Measurements from ENCODE around the gene SLC22A4. TPM values are rescaled to one million over a fixed set of nuclear protein-coding genes. Genes with fewer than 3 reads are reported as not detected.
A peak's percentile ranks its signal among the peaks of the same experiment; 100 is the strongest.

SLC22A4 gene
- total RNA-seq, 3 donors from 2014 or later: 1.3 to 4.5 (median 2.3) TPM

DNA sequence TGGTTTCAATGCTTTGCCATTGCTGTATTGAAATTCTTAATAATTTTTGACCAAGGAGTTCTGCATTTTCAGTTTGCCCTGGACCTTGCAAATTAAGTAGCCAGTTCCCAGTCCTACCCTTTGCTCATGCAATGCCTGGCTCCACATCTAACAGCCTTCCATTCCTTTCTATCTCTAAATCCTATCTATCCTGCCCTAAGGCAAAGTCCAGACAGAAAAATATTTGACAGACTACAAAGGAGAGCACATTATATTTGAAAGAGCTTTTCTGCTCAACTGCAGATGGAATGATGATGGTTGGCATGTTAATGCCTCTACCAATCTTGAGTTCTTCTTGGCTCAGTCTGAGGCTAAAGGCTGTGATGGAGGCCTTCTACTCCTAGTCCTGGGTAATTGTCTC lies 15.5 kb downstream of the SLC22A4 start:
- Histone ChIP-seq H3K27ac (peak overlapping the region in 1 of 2 donors; percentile 40), H3K9me3 (no peaks in the 10 kb centered on the region), H3K27me3 (no peaks in the 10 kb centered on the region), H3K4me1 (peaks cover 0 to 8% of the 10 kb centered on the region in 2 donors), H3K4me3 (no peak overlapping the region), H3K36me3 (no peaks in the 10 kb centered on the region)
- TF ChIP-seq, protein P1, sequence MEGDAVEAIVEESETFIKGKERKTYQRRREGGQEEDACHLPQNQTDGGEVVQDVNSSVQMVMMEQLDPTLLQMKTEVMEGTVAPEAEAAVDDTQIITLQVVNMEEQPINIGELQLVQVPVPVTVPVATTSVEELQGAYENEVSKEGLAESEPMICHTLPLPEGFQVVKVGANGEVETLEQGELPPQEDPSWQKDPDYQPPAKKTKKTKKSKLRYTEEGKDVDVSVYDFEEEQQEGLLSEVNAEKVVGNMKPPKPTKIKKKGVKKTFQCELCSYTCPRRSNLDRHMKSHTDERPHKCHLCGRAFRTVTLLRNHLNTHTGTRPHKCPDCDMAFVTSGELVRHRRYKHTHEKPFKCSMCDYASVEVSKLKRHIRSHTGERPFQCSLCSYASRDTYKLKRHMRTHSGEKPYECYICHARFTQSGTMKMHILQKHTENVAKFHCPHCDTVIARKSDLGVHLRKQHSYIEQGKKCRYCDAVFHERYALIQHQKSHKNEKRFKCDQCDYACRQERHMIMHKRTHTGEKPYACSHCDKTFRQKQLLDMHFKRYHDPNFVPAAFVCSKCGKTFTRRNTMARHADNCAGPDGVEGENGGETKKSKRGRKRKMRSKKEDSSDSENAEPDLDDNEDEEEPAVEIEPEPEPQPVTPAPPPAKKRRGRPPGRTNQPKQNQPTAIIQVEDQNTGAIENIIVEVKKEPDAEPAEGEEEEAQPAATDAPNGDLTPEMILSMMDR (IDR thresholded peaks at IDR 0.05): no peak
- TF ChIP-seq POLR2AphosphoS5 (IDR thresholded peaks at IDR 0.05): no peak
- TF ChIP-seq POLR2A (IDR thresholded peaks at IDR 0.05): no peak
- intact Hi-C loops (cut with DNase I; ENCODE audit: low total_unique reads): no loop called here
- no peak for DNase-seq (ENCODE audit: low spot score in 2 of 2)

GRCh38 chr5:132310141-132310834 lies 16.1 kb downstream of the SLC22A4 start:
- Histone ChIP-seq H3K27me3 (no peaks in the 10 kb centered on the region), H3K4me3 (no peak overlapping the region), H3K9me3 (no peaks in the 10 kb centered on the region), H3K4me1 (peaks cover 0 to 8% of the 10 kb centered on the region in 2 donors), H3K27ac (peak overlapping the region; percentile 36 to 40), H3K36me3 (no peaks in the 10 kb centered on the region)
- no peak for DNase-seq (ENCODE audit: low spot score in 2 of 2)
- intact Hi-C loops (cut with DNase I; ENCODE audit: low total_unique reads): no loop called here
- TF ChIP-seq POLR2A (IDR thresholded peaks at IDR 0.05) (no peak), POLR2AphosphoS5 (IDR thresholded peaks at IDR 0.05) (no peak)
- TF ChIP-seq, protein P1 (IDR thresholded peaks at IDR 0.05): no peak

DNA sequence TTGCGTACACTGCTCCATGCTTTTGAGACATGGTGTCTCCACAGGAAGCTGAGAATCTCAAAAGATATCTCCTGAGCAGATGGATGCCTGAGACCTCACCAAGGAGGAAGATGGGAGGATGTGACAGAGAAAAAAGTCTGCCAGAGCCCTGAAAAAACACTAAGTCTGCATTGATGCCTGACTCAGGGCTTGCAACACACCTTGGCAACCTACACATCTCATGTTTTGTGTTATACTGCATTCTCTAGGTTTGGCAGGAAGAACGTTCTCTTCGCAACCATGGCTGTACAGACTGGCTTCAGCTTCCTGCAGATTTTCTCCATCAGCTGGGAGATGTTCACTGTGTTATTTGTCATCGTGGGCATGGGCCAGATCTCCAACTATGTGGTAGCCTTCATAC lies 19.2 kb downstream of the SLC22A4 start:
- no peaks in the 10 kb centered on the region for H3K9me3 ChIP-seq
- no peaks in the 10 kb centered on the region for H3K36me3 ChIP-seq
- H3K4me3 ChIP-seq: no peak overlapping the region
- DNase-seq (ENCODE audit: low spot score in 2 of 2): no peak
- TF ChIP-seq, protein P1 (IDR thresholded peaks at IDR 0.05): no peak
- no peak for TF ChIP-seq POLR2A (IDR thresholded peaks at IDR 0.05)
- TF ChIP-seq POLR2AphosphoS5 (IDR thresholded peaks at IDR 0.05): no peak
- H3K4me1 ChIP-seq: peaks cover 0 to 8% of the 10 kb centered on the region in 2 donors
- H3K27ac ChIP-seq: peak overlapping the region in 1 of 2 donors; percentile 6
- no peaks in the 10 kb centered on the region for H3K27me3 ChIP-seq
- intact Hi-C loops (cut with DNase I; ENCODE audit: low total_unique reads): no loop called here

GRCh38 chr5:132313961-132314432 lies 19.8 kb downstream of the SLC22A4 start:
- no peak overlapping the region for H3K4me3 ChIP-seq
- H3K27me3 ChIP-seq: no peaks in the 10 kb centered on the region
- H3K4me1 ChIP-seq: peaks cover 0 to 8% of the 10 kb centered on the region in 2 donors
- TF ChIP-seq POLR2A (IDR thresholded peaks at IDR 0.05): no peak
- TF ChIP-seq POLR2AphosphoS5 (IDR thresholded peaks at IDR 0.05): no peak
- TF ChIP-seq, protein P1 (IDR thresholded peaks at IDR 0.05): no peak
- H3K27ac ChIP-seq: peak overlapping the region; percentile 6 to 52
- H3K36me3 ChIP-seq: no peaks in the 10 kb centered on the region
- no peaks in the 10 kb centered on the region for H3K9me3 ChIP-seq
- no peak for DNase-seq (ENCODE audit: low spot score in 2 of 2)
- intact Hi-C loops (cut with DNase I; ENCODE audit: low total_unique reads): no loop called here

DNA sequence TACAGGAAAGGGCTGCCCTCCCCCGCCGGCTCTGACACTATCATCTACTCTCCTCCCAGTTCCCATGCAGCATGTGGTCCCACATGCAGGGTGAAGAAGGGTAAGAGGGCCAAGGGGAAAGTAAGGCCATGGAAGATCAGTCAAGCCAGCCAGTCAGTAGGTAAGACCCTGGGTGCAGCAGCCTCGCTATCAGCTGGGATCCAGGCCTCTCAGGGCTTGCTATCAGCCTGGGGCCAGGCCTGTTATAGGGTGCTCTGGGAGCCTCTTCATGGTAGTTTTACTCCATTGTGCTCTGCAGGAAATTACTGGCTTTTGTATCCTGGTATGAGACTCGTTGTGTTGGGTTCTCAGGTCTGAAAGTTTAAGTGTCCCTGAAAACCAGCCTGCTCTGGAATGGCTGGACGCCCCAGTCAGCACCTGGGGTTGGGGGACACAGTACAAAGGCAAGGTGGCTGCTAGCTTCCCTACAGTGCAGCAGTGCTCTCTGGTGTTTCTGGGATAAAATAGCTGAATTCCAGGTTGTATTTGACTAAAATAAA lies 21.4 kb downstream of the SLC22A4 start:
- no peaks in the 10 kb centered on the region for H3K36me3 ChIP-seq
- TF ChIP-seq, protein P1 (IDR thresholded peaks at IDR 0.05): no peak
- TF ChIP-seq POLR2AphosphoS5 (IDR thresholded peaks at IDR 0.05) (no peak), POLR2A (IDR thresholded peaks at IDR 0.05) (no peak)
- H3K9me3 ChIP-seq: no peaks in the 10 kb centered on the region
- H3K27me3 ChIP-seq: no peaks in the 10 kb centered on the region
- H3K4me1 ChIP-seq: no peaks in the 10 kb centered on the region
- H3K4me3 ChIP-seq: no peak overlapping the region
- H3K27ac ChIP-seq: no peak overlapping the region
- intact Hi-C loops (cut with DNase I; ENCODE audit: low total_unique reads): loop anchor here (1.0 kb wide), 1 partner anchor 21 kb away; the partner anchor contains the start of gene SLC22A4
- DNase-seq (ENCODE audit: low spot score in 2 of 2): no peak
